Upper lobe of right lung (tissue), 1 donor: ENCODE measurements around the gene RAB3A. TPM values are rescaled to one million over a fixed set of nuclear protein-coding genes. Genes with fewer than 3 reads are reported as not detected.

Experiments used
- ATAC-seq: fragments of 200-7000 bp; cut with Tn5 transposase; one replicate; pipeline ENCODE4 v1.9.1; 2020; ENCODE audit warnings: mild to moderate bottlenecking, moderate library complexity
- DNase-seq: peaks from one replicate; pipeline ENCODE4 v3.0.0-alpha.2; 2020
- H3K27ac ChIP-seq: fragments of 200-600 bp; one replicate; pipeline ENCODE4 v1.8.0; 2022
- H3K27me3 ChIP-seq: fragments of 200-600 bp; one replicate; pipeline ENCODE4 v1.8.0; 2022; ENCODE audit warnings: mild to moderate bottlenecking
- H3K36me3 ChIP-seq: fragments of 200-600 bp; one replicate; pipeline ENCODE4 v1.8.0; 2022
- H3K4me1 ChIP-seq: fragments of 200-600 bp; one replicate; pipeline ENCODE4 v1.8.0; 2022
- H3K4me3 ChIP-seq: fragments of 200-600 bp; one replicate; pipeline ENCODE4 v1.8.0; 2022; ENCODE audit warnings: mild to moderate bottlenecking
- H3K9me3 ChIP-seq: fragments of 200-600 bp; one replicate; pipeline ENCODE4 v1.8.0; 2022
- CTCF ChIP-seq: fragments of 200-600 bp; IDR thresholded peaks from one replicate; pipeline ENCODE4 v1.8.0; 2022; ENCODE audit warnings: antibody characterized with exemption
- intact Hi-C: fragments of 100-400 bp; cut with DNase I; formaldehyde crosslinking; loops from one replicate; pipeline ENCODE4 v1.11.0; 2022
- total RNA-seq: library from RNA; stranded (reverse); fragmentation: NEBNext Ultra II Directional; extraction: Animal tissue kit (Norgen Biotek cat#: 25700); gene quantifications from one replicate; pipeline ENCODE4 v1.2.1, GENCODE V29; 2021
- donor health status: DM: no; HTN: yes; CAD: no; lungs with severe emphysema.

RAB3A gene
- total RNA-seq, 1 donor from 2014 or later: 1.9 TPM

- Histone ChIP-seq H3K4me1 (peaks cover 6% of the 10 kb centered on the region), H3K27ac (no peak overlapping the region), H3K9me3 (no peaks in the 10 kb centered on the region), H3K4me3 (no peak overlapping the region), H3K27me3 (no peaks in the 10 kb centered on the region), H3K36me3 (peaks cover 44% of the 10 kb centered on the region)
- peak; percentile 76 for TF ChIP-seq CTCF
- intact Hi-C loops: loop anchor here (10.0 kb wide), 1 partner anchor 53 kb away; no protein-coding TSS in a partner anchor
- ATAC-seq (peak; percentile 69), DNase-seq (peak; percentile 72)
These were observed 35.7 kb downstream of the RAB3A start for GRCh38 chr19:18167975-18168645.

GRCh38 chr19:18167011-18167410, 36.8 kb downstream of the RAB3A start:
- no peak overlapping the region for H3K27ac ChIP-seq
- intact Hi-C loops: loop anchor here (10.0 kb wide), 1 partner anchor 52 kb away; no protein-coding TSS in a partner anchor
- no peak for ATAC-seq
- no peak for DNase-seq
- H3K36me3 ChIP-seq: peaks cover 50% of the 10 kb centered on the region
- H3K4me3 ChIP-seq: no peak overlapping the region
- H3K9me3 ChIP-seq: no peaks in the 10 kb centered on the region
- peaks cover 6% of the 10 kb centered on the region for H3K4me1 ChIP-seq
- H3K27me3 ChIP-seq: no peaks in the 10 kb centered on the region
- TF ChIP-seq CTCF: no peak

DNA sequence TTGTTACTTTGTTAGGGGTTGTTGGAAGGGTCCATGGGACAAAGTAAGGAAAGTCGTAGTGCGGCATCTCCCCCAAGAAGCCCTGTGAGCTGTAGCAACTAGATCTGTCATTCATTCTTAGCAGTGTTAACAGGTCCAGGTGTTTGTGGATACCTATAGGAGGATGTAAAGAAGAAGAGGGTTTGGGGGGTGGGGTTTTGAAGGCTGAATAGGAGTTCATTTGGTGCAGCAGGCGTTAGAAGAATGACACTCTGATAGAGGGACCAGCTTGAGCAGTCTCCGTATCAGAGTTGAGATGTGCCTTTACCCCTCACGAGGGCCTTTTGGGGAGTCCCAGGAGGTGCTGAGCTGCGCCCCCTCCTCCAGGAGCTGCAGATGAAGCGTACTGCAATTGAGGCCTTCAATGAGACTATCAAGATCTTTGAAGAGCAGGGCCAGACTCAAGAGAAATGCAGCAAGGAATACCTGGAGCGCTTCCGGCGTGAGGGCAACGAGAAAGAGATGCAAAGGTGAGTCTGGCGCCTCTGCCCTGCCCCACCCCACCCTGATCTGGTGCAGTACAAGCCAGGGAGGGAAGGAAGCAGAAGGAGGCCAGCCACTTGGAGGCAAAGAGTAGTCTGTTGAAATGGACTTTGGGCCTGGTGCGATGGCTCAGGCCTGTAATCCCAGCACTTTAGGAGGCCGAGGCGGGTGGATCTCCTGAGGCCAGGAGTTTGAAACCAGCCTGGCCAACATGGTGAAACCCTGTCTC, 37.9 kb downstream of the RAB3A start:
- peaks cover 52% of the 10 kb centered on the region for H3K36me3 ChIP-seq

GRCh38 chr19:18164072-18164471, 39.8 kb downstream of the RAB3A start:
- DNase-seq (no peak), ATAC-seq (no peak)
- Histone ChIP-seq H3K4me3 (no peak overlapping the region), H3K27ac (no peak overlapping the region), H3K36me3 (peaks cover 47% of the 10 kb centered on the region), H3K9me3 (no peaks in the 10 kb centered on the region), H3K4me1 (peaks cover 12% of the 10 kb centered on the region), H3K27me3 (no peaks in the 10 kb centered on the region)
- intact Hi-C loops: loop anchor here (10.0 kb wide), 1 partner anchor 49 kb away; no protein-coding TSS in a partner anchor
- TF ChIP-seq CTCF: no peak

More for the DNA sequence above, 37.9 kb downstream of the RAB3A start:
- DNase-seq (no peak), ATAC-seq (no peak)
- no peak overlapping the region for H3K4me3 ChIP-seq
- no peak for TF ChIP-seq CTCF
- H3K27ac ChIP-seq: no peak overlapping the region
- peaks cover 7% of the 10 kb centered on the region for H3K4me1 ChIP-seq
- intact Hi-C loops: loop anchor here (10.0 kb wide), 1 partner anchor 51 kb away; no protein-coding TSS in a partner anchor
- no peaks in the 10 kb centered on the region for H3K27me3 ChIP-seq
- H3K9me3 ChIP-seq: no peaks in the 10 kb centered on the region

- no peak for DNase-seq
- no peaks in the 10 kb centered on the region for H3K9me3 ChIP-seq
- no peak overlapping the region for H3K27ac ChIP-seq
- intact Hi-C loops: loop anchor here (10.0 kb wide), 1 partner anchor 47 kb away; no protein-coding TSS in a partner anchor
- no peak for TF ChIP-seq CTCF
- H3K4me1 ChIP-seq: peaks cover 24% of the 10 kb centered on the region
- H3K4me3 ChIP-seq: no peak overlapping the region
- H3K27me3 ChIP-seq: no peaks in the 10 kb centered on the region
- no peak for ATAC-seq
- peaks cover 37% of the 10 kb centered on the region for H3K36me3 ChIP-seq
These were observed 42.2 kb downstream of the RAB3A start for GRCh38 chr19:18161636-18162002.
